Kasumi-1 (cell line): ENCODE results near the gene AMY2A.
A peak's percentile ranks its signal among the peaks of the same experiment; 100 is the strongest.
"Not testable (repeated sequence)": the region's sequence is repeated elsewhere in the genome, so short reads cannot be mapped to it uniquely, and the experiment has no call there.

Experiments used
- DNase-seq, 2 experiments: peaks; one replicate each; lab custom pipeline; 2025; lab: John Stamatoyannopoulos, UW

AMY2A gene

DNA sequence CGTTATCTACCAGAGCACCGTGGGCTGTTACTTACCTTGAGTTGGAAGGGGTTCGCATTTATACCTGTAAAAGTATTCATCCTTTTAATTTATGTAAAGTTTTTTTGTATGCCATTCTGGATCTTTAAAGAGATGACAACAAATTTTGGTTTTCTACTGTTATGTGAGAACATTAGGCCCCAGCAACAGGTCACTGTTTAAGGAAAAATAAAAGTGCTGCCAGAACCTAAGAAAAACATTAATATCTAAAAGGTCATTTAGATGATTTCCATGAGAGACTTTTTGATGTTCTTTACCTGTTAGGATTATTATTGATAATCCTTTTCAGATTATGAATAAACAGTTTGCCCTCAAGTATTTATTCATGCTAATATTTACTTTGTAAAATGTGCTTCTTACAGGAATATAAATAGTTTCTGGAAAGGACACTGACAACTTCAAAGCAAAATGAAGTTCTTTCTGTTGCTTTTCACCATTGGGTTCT lies at the start of gene AMY2A:
AMY2A (plus strand) TSS at position 434 of the 484 bp plus-strand sequence; CDS start at position 448, 14 bp downstream.
- DNase-seq: not testable (repeated sequence)

DNA sequence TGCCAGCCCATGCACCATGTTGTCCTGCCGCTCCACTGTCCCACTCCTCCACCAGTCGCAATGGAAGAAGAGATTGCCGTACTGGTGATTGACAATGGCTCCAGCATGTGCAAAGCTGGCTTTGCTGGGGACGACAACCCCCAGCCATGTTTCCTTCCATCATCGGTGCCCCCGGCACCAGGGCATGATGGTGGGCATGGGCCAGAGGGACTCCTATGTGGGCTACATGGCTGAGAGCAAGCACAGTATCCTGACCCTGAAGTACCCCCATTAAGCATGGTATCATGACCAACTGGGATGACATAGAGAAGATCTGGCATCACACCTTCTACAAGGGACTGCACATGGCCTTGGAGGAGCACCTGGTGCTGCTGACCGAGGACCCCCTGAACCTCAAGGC lies 47.7 kb upstream of the AMY2A start:
- no peak for DNase-seq

DNA sequence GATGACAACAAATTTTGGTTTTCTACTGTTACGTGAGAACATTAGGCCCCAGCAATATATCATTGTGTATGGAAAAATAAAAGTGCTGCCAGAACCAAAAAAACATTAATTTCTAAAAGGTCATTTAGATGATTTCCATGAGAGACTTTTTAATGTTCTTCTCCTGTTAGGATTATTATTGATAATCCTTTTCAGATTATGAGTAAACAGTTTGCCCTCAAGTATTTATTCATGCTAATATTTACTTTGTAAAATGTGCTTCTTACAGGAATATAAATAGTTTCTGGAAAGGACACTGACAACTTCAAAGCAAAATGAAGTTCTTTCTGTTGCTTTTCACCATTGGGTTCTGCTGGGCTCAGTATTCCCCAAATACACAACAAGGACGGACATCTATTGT lies 45.9 kb upstream of the AMY2A start, which contains the start of gene AMY2B:
AMY2B (plus strand) TSS at position 301 of the 400 bp plus-strand sequence; CDS start at position 315, 14 bp downstream.
- not testable (repeated sequence) for DNase-seq

DNA sequence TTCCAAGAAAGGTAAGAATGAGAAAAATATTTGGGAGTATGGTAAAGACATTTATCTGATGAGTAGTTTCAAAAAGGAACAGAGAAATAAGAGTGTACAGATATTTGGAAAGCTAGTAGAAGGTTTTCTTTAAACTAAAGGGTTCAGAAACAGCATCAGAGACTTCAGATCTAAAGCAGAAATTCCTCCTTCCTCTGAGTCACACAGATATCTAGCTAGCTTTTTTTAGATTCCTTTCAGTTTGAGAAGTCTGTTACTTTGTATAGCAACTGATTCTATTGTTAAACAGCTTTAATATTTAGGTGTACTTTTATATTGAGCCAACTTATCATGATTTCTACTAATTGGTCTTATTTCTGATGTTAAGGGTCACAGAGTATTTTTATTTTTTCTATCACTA lies 41.2 kb upstream of the AMY2A start:
- peak; percentile 14 to 21 for DNase-seq

DNA sequence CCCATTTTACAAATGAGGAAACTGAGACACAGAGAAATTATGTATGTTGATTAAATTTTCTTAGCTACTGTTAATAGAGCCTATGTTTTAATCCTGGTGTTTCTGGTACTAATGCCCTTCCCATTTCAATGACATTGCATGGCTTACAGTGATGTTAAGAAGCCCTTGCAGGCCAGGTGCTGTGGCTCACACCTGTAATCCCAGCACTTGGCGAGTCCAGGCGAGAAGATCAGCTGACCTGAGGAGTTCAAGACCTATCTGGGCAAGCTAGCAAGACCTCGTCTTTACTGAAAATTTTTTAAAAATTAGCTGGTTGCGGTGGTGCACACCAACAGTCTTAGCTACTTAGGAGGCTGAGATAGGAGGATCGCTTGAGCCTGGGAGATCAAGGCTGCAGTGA lies 40.4 kb upstream of the AMY2A start:
- not testable (repeated sequence) for DNase-seq

DNA sequence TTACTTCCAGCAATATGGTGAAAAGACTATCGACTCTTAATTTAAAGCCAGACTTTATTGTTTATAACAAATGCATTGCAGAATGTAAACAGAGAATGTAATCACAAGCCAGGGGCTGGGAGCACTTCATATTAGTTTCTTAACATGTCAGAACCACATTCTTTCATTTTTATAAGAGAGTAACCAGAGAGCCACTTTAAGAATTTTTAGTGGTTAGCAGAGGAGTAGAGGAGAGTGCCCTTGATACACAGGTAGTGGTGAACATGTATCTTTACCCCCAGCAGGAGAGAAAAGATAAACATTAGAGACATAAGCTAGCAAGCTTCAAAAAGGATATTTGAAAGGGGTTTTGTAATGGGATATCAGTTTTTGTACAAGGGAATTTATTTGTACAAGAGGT lies 34.8 kb upstream of the AMY2A start:
- DNase-seq: no peak

DNA sequence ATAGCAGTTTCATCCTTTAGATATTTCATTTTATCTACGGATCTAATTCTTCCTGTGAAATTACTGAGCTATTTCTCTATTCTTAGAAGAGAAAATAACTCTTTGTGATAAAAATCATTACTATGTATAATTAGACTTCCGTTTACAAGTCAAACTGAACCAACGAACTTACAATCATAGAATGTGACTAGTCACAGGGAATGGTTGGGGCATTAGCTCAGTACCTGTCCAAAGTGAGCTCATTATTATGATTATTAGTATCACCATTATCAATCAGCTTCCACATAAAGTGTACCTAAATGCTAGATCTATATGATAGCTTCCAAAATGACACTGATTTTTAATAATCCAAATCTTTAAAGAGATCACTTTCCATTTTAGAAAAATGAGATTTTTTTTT lies 33.3 kb upstream of the AMY2A start:
- DNase-seq: no peak

GRCh38 chr1:103584537-103584936 lies 32.7 kb upstream of the AMY2A start:
- DNase-seq: no peak

DNA sequence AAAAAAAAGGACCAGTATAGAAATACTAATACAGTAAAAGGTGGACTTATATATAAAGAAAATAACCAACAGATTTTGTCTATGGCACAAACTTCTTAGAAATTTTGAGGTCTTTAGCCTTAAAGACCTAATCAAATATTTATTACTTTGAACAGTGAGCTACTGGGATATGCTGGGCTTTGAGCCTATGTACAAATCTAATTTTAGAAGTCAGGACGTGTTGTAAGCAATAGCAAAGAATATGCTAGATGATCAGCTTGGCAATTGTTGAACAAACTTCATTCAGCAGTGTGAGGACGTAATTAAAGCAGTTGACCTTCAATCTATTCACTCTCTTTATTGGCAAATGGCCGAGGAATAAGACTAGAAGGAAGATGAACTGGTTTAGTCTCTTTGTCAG lies 14.5 kb upstream of the AMY2A start:
- not testable (repeated sequence) for DNase-seq

- no peak for DNase-seq
Observed at GRCh38 chr1:103616362-103616761, 865 bp upstream of the AMY2A start.

DNA sequence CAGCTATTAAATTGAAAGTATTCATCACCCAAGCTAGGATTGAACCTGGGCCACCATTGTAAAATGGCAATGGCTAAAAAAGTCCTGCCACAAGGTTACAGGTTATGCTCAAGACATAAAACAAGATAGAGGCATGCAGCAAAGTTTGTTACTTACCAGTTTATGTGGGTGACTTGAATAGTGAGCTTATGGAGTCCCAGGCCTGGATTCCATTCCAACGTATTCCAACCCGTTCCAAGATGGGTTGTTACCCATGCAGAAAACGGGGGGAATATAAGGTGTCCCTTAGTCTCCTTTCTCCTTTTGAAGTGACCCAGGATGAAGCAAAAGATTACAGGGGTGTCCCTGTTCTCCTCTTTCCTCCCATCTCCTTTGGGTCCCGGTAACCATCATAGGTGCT lies 10.2 kb downstream of the AMY2A start:
- DNase-seq: not testable (repeated sequence)

GRCh38 chr1:103641194-103641593 lies 24.0 kb downstream of the AMY2A start:
- DNase-seq: not testable (repeated sequence)

DNA sequence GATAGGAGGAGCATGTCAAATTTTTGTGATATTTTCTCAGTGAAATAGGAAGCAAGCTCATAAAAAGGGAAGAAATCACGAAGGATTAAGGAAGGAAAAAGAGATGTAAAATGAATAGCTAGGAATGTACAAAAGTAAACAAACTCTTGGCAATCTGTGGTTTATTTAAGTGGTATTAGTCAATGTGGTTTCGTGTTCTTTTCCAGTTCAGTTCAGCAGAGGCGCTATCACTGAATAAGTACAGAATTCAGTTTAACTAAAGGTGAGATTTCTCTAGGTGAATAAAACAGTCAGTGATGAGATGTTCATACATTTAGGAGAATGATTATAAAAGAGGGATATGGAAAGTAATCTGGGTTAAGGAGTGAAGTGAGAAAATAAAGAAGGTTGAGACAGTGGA lies 26.7 kb downstream of the AMY2A start:
- DNase-seq: not testable (repeated sequence)

DNA sequence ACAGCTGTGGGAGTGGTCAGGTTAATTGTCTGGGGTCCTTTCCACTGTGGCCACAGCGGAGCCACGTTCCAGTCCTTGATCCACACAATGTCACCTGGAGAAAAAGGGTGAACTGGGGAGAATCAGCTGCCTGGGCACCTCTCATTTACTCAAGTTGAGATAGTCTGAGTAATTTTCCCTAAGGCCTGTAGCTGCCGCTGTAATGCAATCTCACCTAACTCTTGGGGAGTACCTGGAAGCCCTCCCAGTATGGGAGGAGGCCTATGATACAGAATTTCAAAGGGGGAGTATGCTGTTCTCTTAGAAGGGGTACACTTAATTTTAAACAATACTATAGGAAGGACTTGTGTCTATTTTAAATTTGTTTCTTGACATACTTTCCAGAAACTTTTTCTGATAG lies 33.1 kb downstream of the AMY2A start:
- not testable (repeated sequence) for DNase-seq

DNA sequence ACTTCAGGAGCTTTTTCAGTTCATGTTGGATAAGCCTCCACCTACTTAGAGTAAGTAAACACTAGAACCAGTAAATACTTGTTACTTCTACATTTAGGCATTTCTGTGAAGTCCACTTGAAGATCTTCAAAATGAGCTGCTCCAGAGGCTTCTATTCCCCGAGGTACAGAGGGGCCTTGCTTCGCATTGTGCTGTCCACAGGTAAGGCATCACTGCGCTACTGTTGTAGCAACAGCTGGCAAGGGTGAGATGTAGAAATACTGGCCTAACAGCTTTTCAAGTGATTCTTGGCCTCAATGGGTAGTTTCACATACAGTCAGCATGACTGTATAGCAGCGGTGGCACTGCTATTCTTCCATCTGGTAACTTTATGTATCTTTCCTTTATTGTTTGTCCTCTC lies 33.7 kb downstream of the AMY2A start:
- DNase-seq: not testable (repeated sequence)

DNA sequence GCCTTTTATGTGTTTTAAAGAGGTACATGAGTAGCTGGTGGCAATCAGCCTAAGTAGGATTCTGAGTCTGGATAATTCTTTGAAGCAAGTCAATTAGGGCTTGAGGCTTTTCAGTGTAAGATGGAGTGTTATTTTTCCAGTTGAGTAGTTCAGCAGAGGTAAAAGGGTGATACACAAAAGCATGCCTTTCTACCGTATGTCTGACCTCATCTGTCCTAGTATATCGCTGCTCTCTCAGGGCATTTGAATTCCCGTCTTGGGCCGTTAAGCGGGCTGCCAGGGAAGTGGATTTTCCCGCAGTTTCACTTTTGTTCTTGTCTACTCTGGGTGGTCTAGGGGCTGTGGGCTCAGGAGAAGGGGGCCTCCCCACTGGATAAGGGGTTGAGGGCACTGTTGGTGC lies 36.9 kb downstream of the AMY2A start:
- not testable (repeated sequence) for DNase-seq

- not testable (repeated sequence) for DNase-seq
Observed at GRCh38 chr1:103655460-103655859, 38.2 kb downstream of the AMY2A start, which contains the start of gene AMY1A. TSS of gene AMY1A (plus strand) at chr1:103655760. CDS start at chr1:103656331, 571 bp downstream.
